Rectal smooth muscle tissue (tissue), 1 donor: ENCODE measurements around the gene OR52E8.

ENCODE experiments used
- H3K27ac ChIP-seq: one replicate; pipeline ENCODE4 v1.7.0; 2013; ENCODE audit warnings: low read depth, low read length, inconsistent platforms
- H3K27me3 ChIP-seq: one replicate; pipeline ENCODE4 v1.7.0; 2013; ENCODE audit warnings: low read length; ENCODE audit not compliant: control insufficient read depth, insufficient read depth
- H3K36me3 ChIP-seq: one replicate; pipeline ENCODE4 v1.7.0; 2013; ENCODE audit warnings: low read length; ENCODE audit not compliant: control insufficient read depth, insufficient read depth
- H3K4me1 ChIP-seq: one replicate; pipeline ENCODE4 v1.7.0; 2013; ENCODE audit warnings: low read length; ENCODE audit not compliant: control insufficient read depth, insufficient read depth
- H3K4me3 ChIP-seq: one replicate; pipeline ENCODE4 v1.7.0; 2013; ENCODE audit warnings: low read length
- H3K9ac ChIP-seq: one replicate; pipeline ENCODE4 v1.7.0; 2013; ENCODE audit warnings: low read length

OR52E8 gene

GRCh38 chr11:5841797-5842196 is 15.7 kb downstream of the OR52E8 start, which contains the start of gene OR52E6:
Gene OR52E6 (minus strand): TSS chr11:5841897. CDS start chr11:5841897, 0 bp downstream.
- no peak within 1 kb of the TSS for H3K27ac ChIP-seq
- no peaks in the 10 kb centered on the region for H3K36me3 ChIP-seq
- H3K27me3 ChIP-seq, result no peaks in the 10 kb centered on the region
- H3K9ac ChIP-seq, result no peak within 1 kb of the TSS
- no peaks in the 10 kb centered on the region for H3K4me1 ChIP-seq
- H3K4me3 ChIP-seq, result no peak within 1 kb of the TSS

DNA sequence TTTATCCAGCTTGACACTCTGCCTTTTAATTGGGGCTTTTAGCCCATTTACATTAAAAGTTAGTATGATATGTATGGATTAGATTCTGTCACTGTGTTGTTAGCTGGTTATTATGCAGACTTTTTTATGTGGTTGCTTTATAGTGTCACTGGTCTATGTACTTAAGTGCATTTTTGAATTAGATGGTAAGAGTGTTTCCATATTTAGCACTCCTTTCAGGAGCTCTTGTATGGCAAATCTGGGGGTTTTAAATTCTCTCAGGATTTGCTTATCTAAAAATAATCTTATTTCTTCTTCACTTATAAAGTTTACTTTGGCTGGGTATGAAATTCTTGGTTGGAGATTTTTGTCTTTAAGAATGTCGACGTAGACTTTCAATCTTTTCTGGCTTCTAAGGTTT is 19.8 kb downstream of the OR52E8 start:
- Histone ChIP-seq H3K27me3 (no peaks in the 10 kb centered on the region), H3K27ac (no peak overlapping the region), H3K4me1 (no peaks in the 10 kb centered on the region), H3K36me3 (no peaks in the 10 kb centered on the region), H3K9ac (no peak overlapping the region), H3K4me3 (no peak overlapping the region)

DNA sequence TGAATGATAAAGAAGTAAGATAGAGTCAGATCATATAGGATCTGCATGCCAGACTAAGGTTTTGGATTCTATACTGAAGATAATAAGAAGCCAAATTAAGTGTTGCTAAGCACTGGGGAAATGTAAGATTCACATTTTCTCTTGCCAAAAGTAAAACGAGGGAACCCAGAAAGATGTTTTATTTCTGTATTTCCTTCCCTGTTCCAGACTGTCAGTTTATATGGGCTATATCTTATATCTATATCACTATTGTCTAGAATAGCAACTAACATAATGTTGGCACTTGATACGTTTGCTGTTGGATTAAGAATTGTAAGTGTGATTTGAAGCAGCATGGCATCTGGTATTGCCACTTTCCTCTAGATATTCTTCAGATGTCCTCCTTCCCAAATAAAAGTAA is 24.0 kb downstream of the OR52E8 start:
- Histone ChIP-seq H3K36me3 (no peaks in the 10 kb centered on the region), H3K9ac (no peak overlapping the region), H3K27me3 (peaks cover 2% of the 10 kb centered on the region), H3K4me1 (no peaks in the 10 kb centered on the region), H3K27ac (no peak overlapping the region), H3K4me3 (no peak overlapping the region)

GRCh38 chr11:5831196-5831829 is 26.2 kb downstream of the OR52E8 start:
- Histone ChIP-seq H3K27me3 (peaks cover 2% of the 10 kb centered on the region), H3K36me3 (no peaks in the 10 kb centered on the region), H3K4me1 (no peaks in the 10 kb centered on the region), H3K4me3 (no peak overlapping the region), H3K9ac (no peak overlapping the region), H3K27ac (no peak overlapping the region)

GRCh38 chr11:5818245-5818886 is 39.1 kb downstream of the OR52E8 start:
- H3K4me3 ChIP-seq, result no peak overlapping the region

GRCh38 chr11:5815534-5815933 is 42.0 kb downstream of the OR52E8 start:
- H3K36me3 ChIP-seq, result no peaks in the 10 kb centered on the region
- H3K27ac ChIP-seq, result no peak overlapping the region
- no peak overlapping the region for H3K9ac ChIP-seq
- no peak overlapping the region for H3K4me3 ChIP-seq
- no peaks in the 10 kb centered on the region for H3K4me1 ChIP-seq
- no peaks in the 10 kb centered on the region for H3K27me3 ChIP-seq

More at GRCh38 chr11:5818245-5818886, 39.1 kb downstream of the OR52E8 start:
- Histone ChIP-seq H3K27me3 (no peaks in the 10 kb centered on the region), H3K9ac (no peak overlapping the region), H3K4me1 (no peaks in the 10 kb centered on the region), H3K36me3 (no peaks in the 10 kb centered on the region), H3K27ac (no peak overlapping the region)

DNA sequence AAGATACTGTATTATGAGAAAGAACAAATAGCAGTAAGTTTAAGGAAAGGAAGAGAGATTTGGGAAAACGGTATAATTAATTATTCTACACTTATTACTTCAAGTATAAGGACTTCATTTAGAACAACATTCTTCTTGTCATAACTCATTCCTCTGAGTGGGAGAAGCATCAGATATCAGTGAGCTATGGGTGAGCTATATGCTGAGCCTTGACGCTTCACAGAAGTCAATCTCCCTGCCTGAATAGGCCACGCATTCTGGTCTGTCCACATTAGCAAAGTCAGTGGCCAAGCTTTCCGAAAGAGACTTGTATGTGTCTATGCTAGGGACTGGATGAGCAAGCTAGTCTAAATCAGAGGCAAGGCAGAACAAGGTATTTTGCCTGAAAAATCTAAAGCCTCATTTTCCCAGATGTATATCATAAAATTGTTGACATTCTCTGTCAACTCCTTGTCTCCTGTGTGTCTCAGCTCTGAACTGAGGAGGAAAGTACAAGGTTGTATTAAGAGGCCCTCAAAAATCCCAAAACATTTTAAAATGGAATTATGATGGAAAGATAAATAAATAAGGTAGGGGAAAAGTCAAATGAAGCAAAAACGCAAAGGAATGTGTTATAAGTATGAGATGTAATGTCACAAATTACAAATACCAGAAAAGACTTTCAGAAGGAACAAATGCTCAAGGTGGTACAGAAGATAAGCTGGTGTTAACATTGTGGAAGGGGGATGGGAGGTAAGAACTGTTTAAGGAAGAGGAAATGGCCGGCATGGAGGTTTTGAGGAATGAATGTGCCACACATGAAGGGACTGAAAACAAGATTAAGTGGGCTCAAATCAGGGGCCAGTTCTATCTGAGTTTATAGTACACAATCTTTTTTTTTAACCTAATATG is 47.3 kb downstream of the OR52E8 start:
- no peak overlapping the region for H3K27ac ChIP-seq
- H3K27me3 ChIP-seq, result no peaks in the 10 kb centered on the region

DNA sequence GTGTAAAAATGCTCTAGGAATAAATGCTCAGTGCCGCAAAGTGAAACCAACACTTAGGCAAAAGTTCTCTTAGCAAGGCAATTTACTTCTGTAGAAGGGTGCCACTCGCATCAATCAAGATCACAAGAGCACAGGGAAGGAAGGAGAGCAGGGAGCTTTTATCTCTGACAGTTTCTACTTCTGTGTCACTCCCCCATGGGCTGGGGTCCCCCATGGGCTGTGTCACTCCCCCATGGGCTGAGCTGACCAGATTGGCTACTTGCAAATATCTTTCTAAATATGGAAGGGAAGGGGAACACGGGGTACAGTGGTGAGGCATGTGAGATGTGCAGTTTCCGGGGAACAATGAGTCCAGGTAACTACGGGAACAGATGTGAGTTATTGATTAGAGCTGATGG is 48.4 kb downstream of the OR52E8 start:
- H3K36me3 ChIP-seq, result no peaks in the 10 kb centered on the region
- no peaks in the 10 kb centered on the region for H3K4me1 ChIP-seq
- H3K4me3 ChIP-seq, result peak overlapping the region; percentile 56
- H3K9ac ChIP-seq, result no peak overlapping the region
- no peaks in the 10 kb centered on the region for H3K27me3 ChIP-seq
- no peak overlapping the region for H3K27ac ChIP-seq

More for the DNA sequence above, 47.3 kb downstream of the OR52E8 start:
- Histone ChIP-seq H3K36me3 (no peaks in the 10 kb centered on the region), H3K9ac (no peak overlapping the region), H3K4me1 (no peaks in the 10 kb centered on the region), H3K4me3 (no peak overlapping the region)

DNA sequence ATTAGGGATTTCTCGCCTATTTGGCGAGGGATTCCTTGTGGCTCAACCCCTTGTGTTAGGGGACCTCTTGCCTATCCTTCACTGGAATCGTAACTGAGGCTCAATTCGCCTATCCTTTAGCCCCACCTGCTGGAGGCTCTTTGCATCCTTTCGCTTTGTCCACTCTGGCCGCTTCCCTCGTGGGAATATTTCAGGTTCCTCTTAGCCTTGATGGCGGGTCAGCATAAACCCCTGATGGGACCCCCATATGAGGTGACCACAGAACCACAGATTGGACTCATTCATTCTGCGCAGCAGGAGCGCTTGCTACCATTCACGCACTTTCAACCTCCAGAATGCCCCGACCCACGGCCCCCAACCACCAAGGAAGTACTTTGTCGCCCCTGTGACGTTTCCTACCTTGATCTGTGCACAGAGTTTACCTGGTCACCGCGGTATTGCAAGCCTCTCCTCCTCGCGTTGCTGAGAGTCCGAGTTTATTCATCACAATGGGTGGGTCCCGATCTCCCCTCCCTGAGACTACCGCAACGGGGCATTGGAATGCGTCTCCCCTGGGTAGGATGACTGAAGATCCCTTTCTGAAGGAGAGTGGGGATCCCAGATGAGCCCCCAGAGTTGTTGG is 48.9 kb downstream of the OR52E8 start, which contains the start of gene OR52N2:
TSS of gene OR52N2 (plus strand) at position 425 of the 622 bp plus-strand sequence. CDS start 11,412 bp downstream, outside the sequence.
- Histone ChIP-seq H3K27me3 (no peaks in the 10 kb centered on the region), H3K4me1 (no peaks in the 10 kb centered on the region), H3K27ac (no peak within 1 kb of the TSS), H3K36me3 (no peaks in the 10 kb centered on the region), H3K4me3 (peak within 1 kb of the TSS; percentile 56), H3K9ac (no peak within 1 kb of the TSS)

DNA sequence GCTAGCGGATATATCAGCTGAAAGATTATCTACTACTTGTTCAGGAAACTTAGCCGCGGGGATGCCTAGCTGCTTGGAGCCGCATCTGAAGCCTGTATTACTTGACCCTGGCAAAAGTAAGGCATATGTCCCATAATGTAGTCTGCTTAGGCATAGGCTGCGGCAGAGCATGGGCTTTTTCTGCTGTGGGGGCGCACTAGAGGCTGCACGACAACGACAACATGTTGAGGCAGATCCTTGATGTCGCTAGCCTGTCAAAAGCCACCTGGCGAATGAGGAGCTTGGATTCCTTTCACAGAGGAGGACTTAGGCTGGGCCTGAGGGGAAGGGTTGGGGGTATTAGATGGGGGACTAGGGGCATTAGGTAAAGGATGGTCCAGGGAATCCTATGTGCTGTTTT is 49.9 kb downstream of the OR52E8 start:
- H3K27me3 ChIP-seq, result no peaks in the 10 kb centered on the region
- H3K36me3 ChIP-seq, result no peaks in the 10 kb centered on the region
- no peak overlapping the region for H3K9ac ChIP-seq
- no peak overlapping the region for H3K4me3 ChIP-seq
- H3K4me1 ChIP-seq, result no peaks in the 10 kb centered on the region
- H3K27ac ChIP-seq, result no peak overlapping the region
